Liver (tissue), 9 donors: Measurements from ENCODE around the gene STAT1. TPM values are rescaled to one million over a fixed set of nuclear protein-coding genes. Genes with fewer than 3 reads are reported as not detected.

Experiments
- DNase-seq: peaks from one replicate; pipeline ENCODE4 v3.0.0-alpha.2; 2017; ENCODE audit warnings: low spot score
- H3K27ac ChIP-seq, 2 donors: one replicate each; pipeline ENCODE4 v1.7.0; 2013; ENCODE audit warnings: inconsistent platforms in 2 of 2, low read length in 2 of 2, control low read depth in 1 of 2, low read depth in 1 of 2, mild to moderate bottlenecking in 1 of 2
- H3K27me3 ChIP-seq, 4 donors: one replicate each; pipeline versions ENCODE4 v1.6.1 to v1.7.0; 2013; ENCODE audit warnings: low read length in 3 of 4, inconsistent platforms in 1 of 4, mild to moderate bottlenecking in 1 of 4, moderate library complexity in 1 of 4; ENCODE audit not compliant: control insufficient read depth in 4 of 4, insufficient read depth in 4 of 4
- H3K36me3 ChIP-seq, 4 donors: one replicate each; pipeline versions ENCODE4 v1.6.1 to v1.7.0; 2013; ENCODE audit warnings: low read length in 3 of 4, mild to moderate bottlenecking in 3 of 4, low read depth in 1 of 4, moderate library complexity in 1 of 4; ENCODE audit not compliant: control insufficient read depth in 4 of 4, insufficient read depth in 3 of 4
- H3K4me1 ChIP-seq, 4 donors: one replicate each; pipeline versions ENCODE4 v1.6.1 to v1.7.0; 2013; ENCODE audit warnings: low read length in 3 of 4, mild to moderate bottlenecking in 3 of 4, moderate library complexity in 1 of 4; ENCODE audit not compliant: control insufficient read depth in 4 of 4, insufficient read depth in 4 of 4
- H3K4me3 ChIP-seq, 3 donors: one replicate each; pipeline versions ENCODE4 v1.6.1 to v1.7.0; 2013; ENCODE audit warnings: low read length in 3 of 3, control low read depth in 1 of 3, low read depth in 1 of 3, mild to moderate bottlenecking in 1 of 3
- H3K9ac ChIP-seq, 2 donors: one replicate each; pipeline ENCODE4 v1.7.0; 2013; ENCODE audit warnings: low read length in 2 of 2, mild to moderate bottlenecking in 2 of 2, moderate library complexity in 2 of 2, control low read depth in 1 of 2, low read depth in 1 of 2
- H3K9me3 ChIP-seq, 4 donors: one replicate each; pipeline versions ENCODE4 v1.6.1 to v1.7.0; 2013; ENCODE audit warnings: low read length in 3 of 4; ENCODE audit not compliant: control insufficient read depth in 4 of 4
- ATF3 ChIP-seq: IDR thresholded peaks from 2 replicates; pipeline ENCODE4 v1.6.1; 2016; ENCODE audit warnings: antibody characterized with exemption
- EGR1 ChIP-seq, 2 donors: IDR thresholded peaks; 2 replicates each; pipeline ENCODE4 v1.6.1; 2016 to 2018; ENCODE audit warnings: antibody characterized with exemption in 2 of 2, low read depth in 2 of 2
- FOXA1 ChIP-seq: IDR thresholded peaks from 2 replicates; pipeline ENCODE4 v1.6.1; 2016; ENCODE audit warnings: antibody characterized with exemption
- FOXA2 ChIP-seq: IDR thresholded peaks from 2 replicates; pipeline ENCODE4 v1.6.1; 2016; ENCODE audit warnings: antibody characterized with exemption
- GABPA ChIP-seq, 2 donors: IDR thresholded peaks in 1 of 2; conservative IDR thresholded peaks in 1 of 2; 2 replicates each; pipeline ENCODE4 v1.6.1; 2016; ENCODE audit warnings: antibody characterized with exemption in 2 of 2, mild to moderate bottlenecking in 1 of 2, moderate library complexity in 1 of 2
- HNF4A ChIP-seq, 2 donors: conservative IDR thresholded peaks; 2 replicates each; pipeline ENCODE4 v1.6.1; 2016; ENCODE audit warnings: antibody characterized with exemption in 2 of 2, mild to moderate bottlenecking in 2 of 2
- HNF4G ChIP-seq: IDR thresholded peaks from 2 replicates; pipeline ENCODE4 v1.6.1; 2016; ENCODE audit warnings: antibody characterized with exemption
- JUND ChIP-seq, 2 donors: IDR thresholded peaks; 2 replicates each; pipeline ENCODE4 v1.6.1; 2016; ENCODE audit warnings: antibody characterized with exemption in 2 of 2
- NR2F2 ChIP-seq: IDR thresholded peaks from 2 replicates; pipeline ENCODE4 v1.6.1; 2016; ENCODE audit warnings: antibody characterized with exemption
- RAD21 ChIP-seq, 2 donors: IDR thresholded peaks; 2 replicates each; pipeline ENCODE4 v1.6.1; 2016; ENCODE audit warnings: antibody characterized with exemption in 2 of 2, mild to moderate bottlenecking in 2 of 2
- RXRA ChIP-seq, 2 donors: IDR thresholded peaks; 2 replicates each; pipeline ENCODE4 v1.6.1; 2017 to 2018; ENCODE audit warnings: antibody characterized with exemption in 2 of 2, mild to moderate bottlenecking in 1 of 2
- SP1 ChIP-seq: IDR thresholded peaks from 2 replicates; pipeline ENCODE4 v1.6.1; 2018; ENCODE audit warnings: antibody characterized with exemption, mild to moderate bottlenecking
- TAF1 ChIP-seq: conservative IDR thresholded peaks from 2 replicates; pipeline ENCODE4 v1.6.1; 2016; ENCODE audit warnings: antibody characterized with exemption, mild to moderate bottlenecking
- YY1 ChIP-seq: IDR thresholded peaks from 2 replicates; pipeline ENCODE4 v1.6.1; 2016; ENCODE audit warnings: antibody characterized with exemption, mild to moderate bottlenecking
- ZBTB33 ChIP-seq: IDR thresholded peaks from 2 replicates; pipeline ENCODE4 v1.6.1; 2016; ENCODE audit warnings: antibody characterized with exemption
- WGBS: extraction: QIAGEN DNeasy Blood & Tissue Kit; methylation state at CpG from one replicate; pipeline ENCODE4 v1.1.7; 2013; 5-methylcytosine and 5-hydroxymethylcytosine counted together
- polyA plus RNA-seq, 2 donors: library from polyadenylated mRNA; stranded (reverse) in 1 of 2; unstranded in 1 of 2; fragments of 200-250 nt in 1 of 2; fragments of >200 nt in 1 of 2; fragmentation: Nextera tagmentation in 1 of 2; extraction: Ambion mirVana in 1 of 2; gene quantifications; one replicate each; pipeline versions ENCODE4 v1.2.1 to v1.2.3, GENCODE V29; 2013 to 2015
- total RNA-seq, 2 donors: library from RNA; depleted of rRNA; stranded (reverse); fragments of >200 nt; gene quantifications; one replicate each; pipeline ENCODE4 v1.2.3, GENCODE V29; 2014
- TF ChIP-seq, protein P1 (sequence below): IDR thresholded peaks from 2 replicates; pipeline ENCODE4 v1.6.1; 2016; ENCODE audit warnings: antibody characterized with exemption
- TF ChIP-seq, protein P2 (sequence below): fragments of 150-350 bp; IDR thresholded peaks from 2 replicates; pipeline ENCODE4 v1.5.1; 2017; ENCODE audit warnings: improper control_type of control experiment, low read depth, low read length; ENCODE audit not compliant: missing input control
- TF ChIP-seq, protein P3 (sequence below): IDR thresholded peaks from 2 replicates; pipeline ENCODE4 v1.6.1; 2016; ENCODE audit warnings: antibody characterized with exemption, mild to moderate bottlenecking
- donor health status: healthy.
- donor health status: healthy.
- donor health status: healthy.
- donor health status: healthy.
- donor health status: healthy.

STAT1 gene
- total and polyA plus RNA-seq, 4 donors, result 26.2 to 78.7 (median 45.6) TPM

DNA sequence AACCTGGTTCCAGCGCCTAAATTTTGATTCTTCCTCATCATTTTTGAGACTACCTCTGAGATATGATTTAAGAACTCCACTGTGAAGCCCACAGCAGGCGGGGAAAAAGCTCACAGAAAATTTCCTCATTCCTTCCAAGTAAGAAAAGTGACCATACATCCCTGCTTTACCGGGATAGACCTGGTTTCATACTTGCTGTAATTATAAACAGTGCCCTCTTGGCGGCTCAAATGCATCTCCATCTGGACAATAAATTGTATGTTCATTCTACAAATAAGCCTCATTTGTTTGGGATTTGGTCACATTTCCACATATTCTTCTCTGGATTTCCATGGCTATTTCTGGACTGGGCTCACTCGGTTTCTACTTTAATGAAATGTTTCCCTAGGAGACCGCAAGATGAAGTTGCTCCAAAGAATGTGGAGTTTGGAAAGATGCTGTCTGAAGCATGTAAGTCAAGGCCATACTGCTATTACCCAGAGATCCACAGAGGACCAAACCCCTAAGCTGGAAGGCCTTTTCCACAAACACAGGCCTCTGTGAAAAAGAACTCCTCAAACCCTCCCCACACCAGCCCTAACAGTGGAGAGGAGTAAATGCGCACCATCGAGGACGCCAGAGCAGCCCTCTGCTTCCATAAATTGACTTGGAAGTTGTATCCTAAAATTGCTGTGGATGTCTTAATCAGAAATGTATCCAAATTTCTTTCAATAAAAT lies 13.9 kb downstream of the STAT1 start:
- H3K4me1 ChIP-seq, result no peaks in the 10 kb centered on the region
- peaks cover 34 to 94% (median 91%) of the 10 kb centered on the region in 4 donors for H3K36me3 ChIP-seq
- no peak overlapping the region for H3K4me3 ChIP-seq
- H3K9ac ChIP-seq, result no peak overlapping the region
- H3K27ac ChIP-seq, result no peak overlapping the region
- TF ChIP-seq RXRA (IDR thresholded peaks at IDR 0.05) (no peak), ZBTB33 (no peak), SP1 (no peak), HNF4A (conservative IDR thresholded peaks at IDR 0.05) (no peak), HNF4G (no peak), JUND (IDR thresholded peaks at IDR 0.05) (no peak), FOXA1 (no peak), GABPA (IDR thresholded peaks at IDR 0.05 in 1 of 2, conservative IDR thresholded peaks at IDR 0.05 in 1 of 2) (no peak), FOXA2 (no peak), TAF1 (no peak), EGR1 (IDR thresholded peaks at IDR 0.05; ENCODE audit: low read depth in 2 of 2) (no peak), NR2F2 (no peak), ATF3 (no peak), RAD21 (IDR thresholded peaks at IDR 0.05) (no peak), YY1 (no peak)
- TF ChIP-seq, protein P1, sequence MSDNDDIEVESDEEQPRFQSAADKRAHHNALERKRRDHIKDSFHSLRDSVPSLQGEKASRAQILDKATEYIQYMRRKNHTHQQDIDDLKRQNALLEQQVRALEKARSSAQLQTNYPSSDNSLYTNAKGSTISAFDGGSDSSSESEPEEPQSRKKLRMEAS, result no peak
- TF ChIP-seq, protein P2, sequence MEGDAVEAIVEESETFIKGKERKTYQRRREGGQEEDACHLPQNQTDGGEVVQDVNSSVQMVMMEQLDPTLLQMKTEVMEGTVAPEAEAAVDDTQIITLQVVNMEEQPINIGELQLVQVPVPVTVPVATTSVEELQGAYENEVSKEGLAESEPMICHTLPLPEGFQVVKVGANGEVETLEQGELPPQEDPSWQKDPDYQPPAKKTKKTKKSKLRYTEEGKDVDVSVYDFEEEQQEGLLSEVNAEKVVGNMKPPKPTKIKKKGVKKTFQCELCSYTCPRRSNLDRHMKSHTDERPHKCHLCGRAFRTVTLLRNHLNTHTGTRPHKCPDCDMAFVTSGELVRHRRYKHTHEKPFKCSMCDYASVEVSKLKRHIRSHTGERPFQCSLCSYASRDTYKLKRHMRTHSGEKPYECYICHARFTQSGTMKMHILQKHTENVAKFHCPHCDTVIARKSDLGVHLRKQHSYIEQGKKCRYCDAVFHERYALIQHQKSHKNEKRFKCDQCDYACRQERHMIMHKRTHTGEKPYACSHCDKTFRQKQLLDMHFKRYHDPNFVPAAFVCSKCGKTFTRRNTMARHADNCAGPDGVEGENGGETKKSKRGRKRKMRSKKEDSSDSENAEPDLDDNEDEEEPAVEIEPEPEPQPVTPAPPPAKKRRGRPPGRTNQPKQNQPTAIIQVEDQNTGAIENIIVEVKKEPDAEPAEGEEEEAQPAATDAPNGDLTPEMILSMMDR, result no peak
- TF ChIP-seq, protein P3, sequence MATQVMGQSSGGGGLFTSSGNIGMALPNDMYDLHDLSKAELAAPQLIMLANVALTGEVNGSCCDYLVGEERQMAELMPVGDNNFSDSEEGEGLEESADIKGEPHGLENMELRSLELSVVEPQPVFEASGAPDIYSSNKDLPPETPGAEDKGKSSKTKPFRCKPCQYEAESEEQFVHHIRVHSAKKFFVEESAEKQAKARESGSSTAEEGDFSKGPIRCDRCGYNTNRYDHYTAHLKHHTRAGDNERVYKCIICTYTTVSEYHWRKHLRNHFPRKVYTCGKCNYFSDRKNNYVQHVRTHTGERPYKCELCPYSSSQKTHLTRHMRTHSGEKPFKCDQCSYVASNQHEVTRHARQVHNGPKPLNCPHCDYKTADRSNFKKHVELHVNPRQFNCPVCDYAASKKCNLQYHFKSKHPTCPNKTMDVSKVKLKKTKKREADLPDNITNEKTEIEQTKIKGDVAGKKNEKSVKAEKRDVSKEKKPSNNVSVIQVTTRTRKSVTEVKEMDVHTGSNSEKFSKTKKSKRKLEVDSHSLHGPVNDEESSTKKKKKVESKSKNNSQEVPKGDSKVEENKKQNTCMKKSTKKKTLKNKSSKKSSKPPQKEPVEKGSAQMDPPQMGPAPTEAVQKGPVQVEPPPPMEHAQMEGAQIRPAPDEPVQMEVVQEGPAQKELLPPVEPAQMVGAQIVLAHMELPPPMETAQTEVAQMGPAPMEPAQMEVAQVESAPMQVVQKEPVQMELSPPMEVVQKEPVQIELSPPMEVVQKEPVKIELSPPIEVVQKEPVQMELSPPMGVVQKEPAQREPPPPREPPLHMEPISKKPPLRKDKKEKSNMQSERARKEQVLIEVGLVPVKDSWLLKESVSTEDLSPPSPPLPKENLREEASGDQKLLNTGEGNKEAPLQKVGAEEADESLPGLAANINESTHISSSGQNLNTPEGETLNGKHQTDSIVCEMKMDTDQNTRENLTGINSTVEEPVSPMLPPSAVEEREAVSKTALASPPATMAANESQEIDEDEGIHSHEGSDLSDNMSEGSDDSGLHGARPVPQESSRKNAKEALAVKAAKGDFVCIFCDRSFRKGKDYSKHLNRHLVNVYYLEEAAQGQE, result no peak
- H3K9me3 ChIP-seq, result no peaks in the 10 kb centered on the region
- DNase-seq, result no peak
- H3K27me3 ChIP-seq, result no peaks in the 10 kb centered on the region
- 94% methylated on average over 9 of the region's 9 CpGs for WGBS
